ENCODE measurements around the gene ESRRG.

The ESRRG gene

GRCh38 chr1:216461466-216461865, 261.8 kb downstream of the ESRRG start:
- Histone ChIP-seq H3F3A (ENCODE audit: low read depth) (no peaks in the 10 kb centered on the region), H2AFZ (ENCODE audit: low read length) (no peak overlapping the region), H3K9me2 (replicated peaks; ENCODE audit: low read depth, low read length) (no peaks in the 10 kb centered on the region), H3K4me2 (ENCODE audit: low read depth, low read length, poor library complexity, severe bottlenecking) (no peak overlapping the region), H3K4me3 (ENCODE audit: low read length, poor library complexity, severe bottlenecking) (no peak overlapping the region), H3K79me2 (ENCODE audit: insufficient read depth, low read length) (no peaks in the 10 kb centered on the region), H3K4me1 (ENCODE audit: insufficient read depth, low read length, poor library complexity, severe bottlenecking) (no peaks in the 10 kb centered on the region), H3K27me3 (ENCODE audit: insufficient read depth, low read length, poor library complexity, severe bottlenecking) (no peaks in the 10 kb centered on the region), H4K20me1 (ENCODE audit: insufficient read depth, low read length, poor library complexity, severe bottlenecking) (no peaks in the 10 kb centered on the region), H3K9ac (ENCODE audit: low read depth, low read length, poor library complexity, severe bottlenecking) (no peak overlapping the region), H3K9me3 (ENCODE audit: insufficient read depth, low read depth, low read length) (no peaks in the 10 kb centered on the region), H3K36me3 (ENCODE audit: insufficient read depth, low read length) (no peaks in the 10 kb centered on the region)
- TF ChIP-seq EZH2phosphoT487 (IDR thresholded peaks at IDR 0.05; ENCODE audit: borderline replicate concordance) (no peak), CTCF (conservative IDR thresholded peaks at IDR 0.05; ENCODE audit: low read length) (no peak)

- Histone ChIP-seq H3F3A (ENCODE audit: low read depth) (no peaks in the 10 kb centered on the region), H3K9me2 (replicated peaks; ENCODE audit: low read depth, low read length) (no peaks in the 10 kb centered on the region), H3K79me2 (ENCODE audit: insufficient read depth, low read length) (no peaks in the 10 kb centered on the region), H3K4me1 (ENCODE audit: insufficient read depth, low read length, poor library complexity, severe bottlenecking) (no peaks in the 10 kb centered on the region), H3K4me2 (ENCODE audit: low read depth, low read length, poor library complexity, severe bottlenecking) (no peak overlapping the region), H3K9me3 (ENCODE audit: insufficient read depth, low read depth, low read length) (no peaks in the 10 kb centered on the region), H3K9ac (ENCODE audit: low read depth, low read length, poor library complexity, severe bottlenecking) (no peak overlapping the region), H3K36me3 (ENCODE audit: insufficient read depth, low read length) (no peaks in the 10 kb centered on the region), H3K27me3 (ENCODE audit: insufficient read depth, low read length, poor library complexity, severe bottlenecking) (no peaks in the 10 kb centered on the region), H4K20me1 (ENCODE audit: insufficient read depth, low read length, poor library complexity, severe bottlenecking) (no peaks in the 10 kb centered on the region), H3K4me3 (ENCODE audit: low read length, poor library complexity, severe bottlenecking) (no peak overlapping the region), H2AFZ (ENCODE audit: low read length) (no peak overlapping the region)
- no peak for TF ChIP-seq CTCF (conservative IDR thresholded peaks at IDR 0.05; ENCODE audit: low read length)
- no peak for TF ChIP-seq EZH2phosphoT487 (IDR thresholded peaks at IDR 0.05; ENCODE audit: borderline replicate concordance)
These were observed 263.5 kb downstream of the ESRRG start for GRCh38 chr1:216459651-216460207.

GRCh38 chr1:216458812-216459211, 264.4 kb downstream of the ESRRG start:
- Histone ChIP-seq H3F3A (ENCODE audit: low read depth) (no peaks in the 10 kb centered on the region), H3K4me3 (ENCODE audit: low read length, poor library complexity, severe bottlenecking) (no peak overlapping the region), H3K79me2 (ENCODE audit: insufficient read depth, low read length) (no peaks in the 10 kb centered on the region), H4K20me1 (ENCODE audit: insufficient read depth, low read length, poor library complexity, severe bottlenecking) (no peaks in the 10 kb centered on the region), H3K9me2 (replicated peaks; ENCODE audit: low read depth, low read length) (no peaks in the 10 kb centered on the region), H3K27me3 (ENCODE audit: insufficient read depth, low read length, poor library complexity, severe bottlenecking) (no peaks in the 10 kb centered on the region), H3K36me3 (ENCODE audit: insufficient read depth, low read length) (no peaks in the 10 kb centered on the region), H2AFZ (ENCODE audit: low read length) (no peak overlapping the region), H3K4me2 (ENCODE audit: low read depth, low read length, poor library complexity, severe bottlenecking) (no peak overlapping the region), H3K9me3 (ENCODE audit: insufficient read depth, low read depth, low read length) (no peaks in the 10 kb centered on the region), H3K9ac (ENCODE audit: low read depth, low read length, poor library complexity, severe bottlenecking) (no peak overlapping the region), H3K4me1 (ENCODE audit: insufficient read depth, low read length, poor library complexity, severe bottlenecking) (no peaks in the 10 kb centered on the region)
- no peak for TF ChIP-seq CTCF (conservative IDR thresholded peaks at IDR 0.05; ENCODE audit: low read length)
- no peak for TF ChIP-seq EZH2phosphoT487 (IDR thresholded peaks at IDR 0.05; ENCODE audit: borderline replicate concordance)

All from Loucy (cell line).